Effector memory CD4-positive, alpha-beta T cell (primary cell): ENCODE results near the gene OR5A1.

Experiments
- DNase-seq, 3 donors: peaks; one replicate each; pipeline ENCODE4 v3.0.0-alpha.2; 2020
- H3K27ac ChIP-seq: 2 replicates; pipeline ENCODE4 v1.7.0; 2013; ENCODE audit warnings: mild to moderate bottlenecking, low read length, moderate library complexity; ENCODE audit not compliant: insufficient read depth, poor library complexity, severe bottlenecking
- H3K27me3 ChIP-seq: replicated peaks from 2 replicates; pipeline ENCODE4 v1.7.0; 2013; ENCODE audit warnings: mild to moderate bottlenecking, low read length; ENCODE audit not compliant: insufficient read depth, control insufficient read depth, poor library complexity, severe bottlenecking
- H3K36me3 ChIP-seq: 2 replicates; pipeline ENCODE4 v1.7.0; 2013; ENCODE audit warnings: mild to moderate bottlenecking, low read length, moderate library complexity; ENCODE audit not compliant: control insufficient read depth, insufficient read depth
- H3K4me1 ChIP-seq: 2 replicates; pipeline ENCODE4 v1.7.0; 2013; ENCODE audit warnings: low read length, mild to moderate bottlenecking; ENCODE audit not compliant: control insufficient read depth, insufficient read depth, poor library complexity, severe bottlenecking
- H3K4me3 ChIP-seq: 2 replicates; pipeline ENCODE4 v1.7.0; 2013; ENCODE audit warnings: low read length, low read depth, mild to moderate bottlenecking; ENCODE audit not compliant: insufficient read depth, poor library complexity, severe bottlenecking
- H3K9me3 ChIP-seq: 2 replicates; pipeline ENCODE4 v1.7.0; 2013; ENCODE audit warnings: mild to moderate bottlenecking, low read length, moderate library complexity; ENCODE audit not compliant: control insufficient read depth

OR5A1 gene

DNA sequence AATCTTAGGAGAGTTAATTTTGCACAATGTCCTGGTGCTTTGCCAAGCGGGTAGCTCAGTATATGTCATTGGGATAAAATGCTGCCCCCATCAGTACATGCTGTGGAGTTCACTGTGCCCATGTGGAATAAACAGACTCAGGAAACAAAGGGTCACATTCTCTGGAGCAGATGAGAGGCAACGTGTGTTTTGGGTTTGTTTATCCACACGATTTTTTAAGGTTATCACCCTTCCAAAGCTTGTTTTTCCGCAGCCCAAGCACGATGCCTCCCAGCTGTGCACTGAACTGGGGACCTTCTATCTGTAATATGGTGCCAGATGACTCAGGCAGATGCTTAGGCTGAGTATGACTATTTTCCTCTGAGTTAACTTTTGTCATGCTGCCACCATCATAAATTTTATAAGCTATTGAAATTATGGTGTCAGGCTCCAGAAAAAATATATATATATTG is 26.9 kb downstream of the OR5A1 start:
- H3K4me3 ChIP-seq: no peak overlapping the region
- H3K27me3 ChIP-seq: no peaks in the 10 kb centered on the region
- H3K9me3 ChIP-seq: no peaks in the 10 kb centered on the region
- no peak overlapping the region for H3K27ac ChIP-seq
- DNase-seq: no peak
- no peaks in the 10 kb centered on the region for H3K4me1 ChIP-seq
- no peaks in the 10 kb centered on the region for H3K36me3 ChIP-seq

DNA sequence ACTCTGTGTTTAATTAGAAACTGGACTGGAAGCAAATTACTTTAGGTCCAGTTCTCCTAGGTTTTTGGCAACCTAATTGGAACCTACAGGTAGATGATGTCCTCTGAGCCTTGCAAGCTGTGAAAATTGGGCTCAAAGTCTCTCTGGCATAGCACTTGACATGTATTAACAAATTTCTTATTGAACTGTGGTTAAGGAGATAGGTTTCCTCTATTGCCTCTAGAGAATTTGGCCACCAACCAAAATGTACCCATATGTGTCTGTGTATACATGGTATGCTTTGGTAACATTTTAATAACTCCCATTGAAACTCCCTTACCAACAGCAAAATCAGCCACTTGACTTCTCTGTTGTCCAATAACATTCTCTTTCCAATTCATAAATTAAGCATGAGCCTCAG is 36.7 kb downstream of the OR5A1 start, which contains the start of gene OR4D10:
TSS of gene OR4D10 (plus strand) at position 301 of the 400 bp plus-strand sequence. CDS start 4,115 bp downstream, outside the sequence.
- H3K4me3 ChIP-seq: no peak within 1 kb of the TSS
- no peaks in the 10 kb centered on the region for H3K9me3 ChIP-seq
- H3K27ac ChIP-seq: no peak within 1 kb of the TSS
- peaks cover 4% of the 10 kb centered on the region for H3K27me3 ChIP-seq
- no peaks in the 10 kb centered on the region for H3K36me3 ChIP-seq
- no peak for DNase-seq
- no peaks in the 10 kb centered on the region for H3K4me1 ChIP-seq

DNA sequence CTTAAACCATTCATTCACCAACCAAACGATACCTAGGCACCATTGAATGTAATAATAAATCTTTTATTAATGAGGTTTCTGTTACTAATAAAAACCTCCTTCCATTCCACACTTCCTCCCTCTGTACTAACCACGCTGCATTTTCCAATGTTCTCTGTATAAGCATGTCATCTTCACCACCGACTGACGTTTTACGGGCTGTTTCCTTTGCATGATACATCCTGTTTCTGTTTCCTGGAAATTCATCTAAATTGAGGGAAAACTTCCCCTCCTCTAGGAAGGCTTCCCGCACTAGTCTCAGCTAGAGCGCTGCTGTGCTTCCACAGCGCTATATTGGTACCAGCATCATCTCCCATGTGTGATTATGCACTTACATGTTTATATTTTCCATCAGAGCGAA is 38.9 kb downstream of the OR5A1 start:
- H3K27ac ChIP-seq: no peak overlapping the region
- H3K4me3 ChIP-seq: no peak overlapping the region
- peaks cover 4% of the 10 kb centered on the region for H3K27me3 ChIP-seq
- no peaks in the 10 kb centered on the region for H3K4me1 ChIP-seq
- no peaks in the 10 kb centered on the region for H3K36me3 ChIP-seq
- no peak for DNase-seq
- no peaks in the 10 kb centered on the region for H3K9me3 ChIP-seq

DNA sequence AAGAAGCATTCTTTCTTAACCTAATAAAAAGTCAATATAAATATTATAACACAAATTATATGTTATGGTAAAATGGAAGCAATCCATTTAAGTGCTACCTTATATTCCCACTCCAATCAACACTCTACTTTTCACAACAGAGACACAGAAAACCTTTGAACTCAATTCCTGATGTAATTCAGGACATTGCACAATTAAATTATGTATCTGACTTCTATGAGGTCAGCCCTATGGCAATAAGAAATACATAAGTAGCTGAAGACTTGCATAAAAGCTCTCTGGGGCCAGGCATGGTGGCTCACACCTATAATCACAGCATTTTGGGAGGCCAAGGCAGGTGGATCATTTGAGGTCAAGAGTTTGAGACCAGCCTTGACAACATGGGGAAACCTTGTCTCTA is 43.6 kb downstream of the OR5A1 start:
- no peaks in the 10 kb centered on the region for H3K4me1 ChIP-seq
- no peak overlapping the region for H3K4me3 ChIP-seq
- no peaks in the 10 kb centered on the region for H3K27me3 ChIP-seq
- no peaks in the 10 kb centered on the region for H3K36me3 ChIP-seq
- DNase-seq: no peak
- no peaks in the 10 kb centered on the region for H3K9me3 ChIP-seq
- no peak overlapping the region for H3K27ac ChIP-seq

DNA sequence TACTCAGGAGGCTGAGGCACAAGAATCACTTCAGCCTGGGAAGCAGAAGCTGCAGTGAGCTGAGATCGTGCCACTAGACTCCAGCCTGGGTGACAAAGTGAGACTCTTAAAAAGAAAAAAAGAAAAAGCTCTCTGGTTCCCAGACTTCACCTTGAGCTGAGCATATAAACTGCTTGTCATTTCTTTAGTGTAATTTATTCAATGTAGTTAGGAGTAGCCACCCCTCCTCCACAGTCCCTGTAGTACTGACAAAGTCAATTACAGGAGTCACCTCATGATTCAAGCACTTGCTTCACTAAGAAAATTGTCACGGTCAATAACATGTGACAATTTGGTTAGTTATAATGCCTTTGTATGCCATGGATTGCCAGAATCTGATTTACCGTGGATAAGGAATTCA is 44.1 kb downstream of the OR5A1 start:
- no peak overlapping the region for H3K27ac ChIP-seq
- H3K4me1 ChIP-seq: no peaks in the 10 kb centered on the region
- no peak overlapping the region for H3K4me3 ChIP-seq
- H3K9me3 ChIP-seq: no peaks in the 10 kb centered on the region
- no peaks in the 10 kb centered on the region for H3K36me3 ChIP-seq
- no peaks in the 10 kb centered on the region for H3K27me3 ChIP-seq
- DNase-seq: no peak
